Measurements from ENCODE around the gene FARP2. TPM values are rescaled to one million over a fixed set of nuclear protein-coding genes. Genes with fewer than 3 reads are reported as not detected.
"Not testable (repeated sequence)": the region's sequence is repeated elsewhere in the genome, so short reads cannot be mapped to it uniquely, and the experiment has no call there.

Gene FARP2
- total and polyA plus RNA-seq, 10 donors = 9.1 to 72.8 (median 53.4) TPM

GRCh38 chr2:241413929-241414580, 58.0 kb downstream of the FARP2 start:
- 88 to 96% (median 93%) methylated on average over 5 to 7 of the region's 7 CpGs for WGBS, 5 donors
- TF ChIP-seq POLR2AphosphoS5 (IDR thresholded peaks at IDR 0.05) (no peak), POLR2A (IDR thresholded peaks at IDR 0.05) (no peak), CTCF (IDR thresholded peaks at IDR 0.05 in 8 of 11, conservative IDR thresholded peaks at IDR 0.05 in 3 of 11) (no peak)
- peaks cover 2 to 99% (median 73%) of the 10 kb centered on the region in 6 donors for H3K36me3 ChIP-seq

DNA sequence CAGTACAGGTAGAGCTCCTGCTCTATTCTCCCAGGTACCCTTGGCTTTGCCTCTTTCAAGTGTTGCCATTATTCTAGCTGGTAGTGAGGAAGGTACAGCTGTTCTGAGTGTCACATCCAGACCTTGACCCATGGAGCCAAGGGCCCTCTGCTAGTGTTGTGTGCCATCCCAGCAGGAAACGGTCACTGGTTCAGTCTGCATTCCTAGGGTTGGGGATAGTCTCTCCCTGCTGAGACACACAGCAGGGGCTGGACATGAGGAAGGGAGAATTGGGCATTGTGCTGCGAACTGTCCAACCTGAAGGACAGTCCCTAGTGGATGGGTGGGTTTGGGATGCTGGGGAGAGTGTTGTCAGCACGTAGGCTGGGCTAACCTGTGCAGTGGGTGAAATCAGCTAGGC, 59.1 kb downstream of the FARP2 start:
- Histone ChIP-seq H3K4me1 (peaks cover 0 to 5% (median 0%) of the 10 kb centered on the region in 6 donors), H3K36me3 (peaks cover 2 to 99% (median 71%) of the 10 kb centered on the region in 6 donors), H3K27ac (no peak overlapping the region), H3K9me3 (no peaks in the 10 kb centered on the region), H3K4me3 (no peak overlapping the region), H3K27me3 (replicated peaks in 1 of 7) (no peaks in the 10 kb centered on the region)
- intact Hi-C loops (cut with DNase I; ENCODE audit: low total_unique reads) = no loop called here
- no peak for TF ChIP-seq CTCF (IDR thresholded peaks at IDR 0.05 in 8 of 11, conservative IDR thresholded peaks at IDR 0.05 in 3 of 11)
- no peak for TF ChIP-seq POLR2A (IDR thresholded peaks at IDR 0.05)
- TF ChIP-seq POLR2AphosphoS5 (IDR thresholded peaks at IDR 0.05) = no peak
- 70 to 91% (median 86%) methylated on average over 3 of the region's 3 CpGs for WGBS, 5 donors
- DNase-seq = no peak

More at GRCh38 chr2:241413929-241414580, 58.0 kb downstream of the FARP2 start:
- Histone ChIP-seq H3K9me3 (no peaks in the 10 kb centered on the region), H3K4me3 (no peak overlapping the region), H3K27ac (no peak overlapping the region), H3K4me1 (peaks cover 0 to 5% (median 0%) of the 10 kb centered on the region in 6 donors), H3K27me3 (replicated peaks in 1 of 7) (no peaks in the 10 kb centered on the region)
- intact Hi-C loops (cut with DNase I; ENCODE audit: low total_unique reads) = no loop called here
- no peak for DNase-seq

DNA sequence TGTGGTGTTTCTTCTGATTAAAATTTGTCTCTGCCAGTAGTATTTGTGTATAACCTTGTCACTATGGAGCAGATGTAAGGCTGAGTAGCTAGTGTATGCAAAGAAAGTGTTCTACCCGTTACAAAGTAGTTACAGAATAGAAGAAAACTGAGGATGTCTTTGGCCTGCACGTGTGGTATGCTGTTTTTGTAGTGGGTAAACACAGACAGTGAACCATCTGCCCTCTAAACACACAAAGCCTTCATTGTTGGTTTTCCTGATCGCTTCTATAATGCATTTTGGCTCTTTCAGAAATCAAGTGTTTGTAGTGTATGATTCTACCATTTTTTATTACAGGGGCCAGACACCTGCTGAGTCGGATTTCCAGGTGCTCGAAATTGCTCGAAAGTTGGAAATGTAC, 61.5 kb downstream of the FARP2 start:
- intact Hi-C loops (cut with DNase I; ENCODE audit: low total_unique reads) = no loop called here
- H3K36me3 ChIP-seq = peaks cover 12 to 99% (median 64%) of the 10 kb centered on the region in 6 donors
- no peak overlapping the region for H3K4me3 ChIP-seq
- H3K4me1 ChIP-seq = peaks cover 0 to 5% (median 0%) of the 10 kb centered on the region in 6 donors
- H3K27ac ChIP-seq = no peak overlapping the region
- TF ChIP-seq POLR2AphosphoS5 (IDR thresholded peaks at IDR 0.05) (no peak), POLR2A (IDR thresholded peaks at IDR 0.05) (no peak), CTCF (IDR thresholded peaks at IDR 0.05 in 8 of 11, conservative IDR thresholded peaks at IDR 0.05 in 3 of 11) (no peak)
- no peaks in the 10 kb centered on the region for H3K27me3 ChIP-seq (replicated peaks in 1 of 7)
- no peak for DNase-seq
- peaks cover 0 to 9% (median 4%) of the 10 kb centered on the region in 8 donors for H3K9me3 ChIP-seq
- 91 to 95% (median 94%) methylated on average over 6 of the region's 6 CpGs for WGBS, 5 donors

- H3K4me3 ChIP-seq = no peak overlapping the region
- peaks cover 11 to 74% (median 42%) of the 10 kb centered on the region in 6 donors for H3K36me3 ChIP-seq
- WGBS, 5 donors = 95 to 100% (median 97%) methylated on average over 3 of the region's 3 CpGs; no CpG with 5 or more reads in 1 of the 5 donors
- TF ChIP-seq POLR2AphosphoS5 (IDR thresholded peaks at IDR 0.05) (no peak), POLR2A (IDR thresholded peaks at IDR 0.05) (no peak), CTCF (IDR thresholded peaks at IDR 0.05 in 8 of 11, conservative IDR thresholded peaks at IDR 0.05 in 3 of 11) (no peak)
- H3K27ac ChIP-seq = no peak overlapping the region
- H3K9me3 ChIP-seq = peaks cover 0 to 30% (median 23%) of the 10 kb centered on the region in 8 donors
- no peaks in the 10 kb centered on the region for H3K4me1 ChIP-seq
- no peak for DNase-seq
- H3K27me3 ChIP-seq (replicated peaks in 1 of 7) = no peaks in the 10 kb centered on the region
- intact Hi-C loops (cut with DNase I; ENCODE audit: low total_unique reads) = no loop called here
Measured at GRCh38 chr2:241421330-241421729, 65.2 kb downstream of the FARP2 start.

GRCh38 chr2:241421942-241422341, 65.9 kb downstream of the FARP2 start:
- Histone ChIP-seq H3K36me3 (peaks cover 11 to 70% (median 39%) of the 10 kb centered on the region in 6 donors), H3K9me3 (peaks cover 0 to 30% (median 23%) of the 10 kb centered on the region in 8 donors)
- H3K27me3 ChIP-seq (replicated peaks in 1 of 7); intact Hi-C loops (cut with DNase I; ENCODE audit: low total_unique reads); H3K4me3 ChIP-seq; DNase-seq; H3K27ac ChIP-seq; H3K4me1 ChIP-seq: not testable (repeated sequence)
- WGBS, 5 donors = 94 to 99% (median 96%) methylated on average over 5 of the region's 5 CpGs

Measured in spleen (tissue), 11 donors.